HepG2 (cell line): ENCODE results near the gene PRICKLE2. TPM values are rescaled to one million over a fixed set of nuclear protein-coding genes. Genes with fewer than 3 reads are reported as not detected.

Experiments
- ATAC-seq: fragments of 200-7000 bp; cut with Tn5 transposase; 3 replicates; pipeline ENCODE4 v1.9.1; 2020; ENCODE audit warnings: mild to moderate bottlenecking, moderate library complexity
- BruUV-seq: library from RNA; stranded (reverse); fragments of 400-500 nt; replicated peaks from 2 replicates; lab custom pipeline; 2021; lab: Mats Ljungman, UMichigan
- CTCF ChIA-PET: fragments of 300-600 bp; formaldehyde crosslinking; extraction: SDS; loops from one replicate; lab custom pipeline; 2021; ENCODE audit warnings: low total read pairs, inconsistent platforms, low intra/inter-chr PET ratio; lab: Yijun Ruan, JAX
- POLR2A ChIA-PET: fragments of 350-600 bp; sonication (Branson Sonifier 250); formaldehyde crosslinking; loops from one replicate; lab custom pipeline; 2020; ENCODE audit warnings: antibody characterized with exemption, inconsistent platforms; lab: Yijun Ruan, JAX
- DNase-seq: peaks from one replicate; pipeline ENCODE4 v3.0.0-alpha.2; 2015; ENCODE audit warnings: low spot score
- FAIRE-seq: peaks from 3 replicates; lab custom pipeline; 2011; peaks lifted over from hg19 to GRCh38; lab: Jason Lieb, UNC
- H2AFZ ChIP-seq: one replicate; pipeline ENCODE4 v1.6.1; 2011; ENCODE audit warnings: low read length, inconsistent platforms
- H3K27ac ChIP-seq: fragments of 300-600 bp; 3 replicates; pipeline ENCODE4 v1.8.0; 2011; ENCODE audit warnings: mixed run types, mild to moderate bottlenecking, mixed read lengths, low read length, inconsistent platforms; ENCODE audit not compliant: insufficient read depth; ENCODE audit errors: extremely low read length
- H3K27me3 ChIP-seq, 2 experiments: fragments of 200-600 bp in 1 of 2; 2 replicates in 1 of 2; 3 replicates in 1 of 2; pipeline versions ENCODE4 v1.6.0 to v1.8.0; 2011; ENCODE audit warnings: low read length in 2 of 2, mild to moderate bottlenecking in 2 of 2, moderate library complexity in 2 of 2, inconsistent platforms in 1 of 2; ENCODE audit not compliant: insufficient read depth in 2 of 2, control insufficient read depth in 1 of 2
- H3K36me3 ChIP-seq, 2 experiments: fragments of 200-600 bp in 1 of 2; replicated peaks in 1 of 2; 2 replicates in 1 of 2; 3 replicates in 1 of 2; pipeline versions ENCODE4 v1.5.1 to v1.8.0; 2011; ENCODE audit warnings: low read length in 2 of 2, inconsistent platforms in 1 of 2; ENCODE audit not compliant: insufficient read depth in 2 of 2, control insufficient read depth in 1 of 2
- H3K4me1 ChIP-seq: 2 replicates; pipeline ENCODE4 v1.5.1; 2012; ENCODE audit warnings: low read length, inconsistent platforms; ENCODE audit not compliant: insufficient read depth
- H3K4me2 ChIP-seq: 2 replicates; pipeline ENCODE4 v1.6.0; 2011; ENCODE audit warnings: low read depth, low read length, inconsistent platforms
- H3K4me3 ChIP-seq, 3 experiments: fragments of 200-600 bp in 1 of 3; sonication (generic), shearing (Covaris generic) in 1 of 3; replicated peaks in 1 of 3; 2 replicates each; pipeline ENCODE4 v1.5.1; 2011 to 2016; ENCODE audit warnings: low read length in 3 of 3, inconsistent platforms in 2 of 3, low read depth in 2 of 3, mild to moderate bottlenecking in 2 of 3, control low read depth in 1 of 3, mixed read lengths in 1 of 3; ENCODE audit not compliant: insufficient read depth in 1 of 3
- H3K79me2 ChIP-seq: one replicate; pipeline ENCODE4 v1.6.1; 2011; ENCODE audit warnings: low read length, inconsistent platforms; ENCODE audit not compliant: insufficient read depth
- H3K9ac ChIP-seq: 2 replicates; pipeline ENCODE4 v1.6.0; 2011; ENCODE audit warnings: mild to moderate bottlenecking, low read depth, low read length, inconsistent platforms; ENCODE audit not compliant: insufficient read depth
- H3K9me3 ChIP-seq: 2 replicates; pipeline ENCODE4 v1.5.1; 2012; ENCODE audit warnings: mild to moderate bottlenecking, low read length
- H4K20me1 ChIP-seq: 2 replicates; pipeline ENCODE4 v1.6.0; 2011; ENCODE audit warnings: inconsistent platforms, mild to moderate bottlenecking, low read length, moderate library complexity; ENCODE audit not compliant: insufficient read depth
- CREM ChIP-seq, 2 experiments: sonication (generic) in 1 of 2; formaldehyde crosslinking in 1 of 2; IDR thresholded peaks; 2 replicates each; pipeline versions ENCODE4 v1.4.0 to v1.6.1; 2016 to 2020; ENCODE audit warnings: antibody characterized with exemption in 1 of 2, mild to moderate bottlenecking in 1 of 2, missing genetic modification reagents in 1 of 2
- RERE ChIP-seq: IDR thresholded peaks from 2 replicates; pipeline ENCODE4 v1.6.1; 2016; ENCODE audit warnings: low read depth, missing genetic modification reagents, missing compliant biosample characterization
- ZC3H13 ChIP-seq: sonication (generic); formaldehyde crosslinking; IDR thresholded peaks from 2 replicates; pipeline ENCODE4 v1.8.1; 2023; ENCODE audit warnings: mild to moderate bottlenecking, missing genetic modification reagents, moderate library complexity
- ZNF101 ChIP-seq: sonication (generic); formaldehyde crosslinking; IDR thresholded peaks from 2 replicates; pipeline ENCODE4 v1.4.0; 2020; ENCODE audit warnings: mild to moderate bottlenecking, low read depth, missing genetic modification reagents, borderline replicate concordance
- ZNF432 ChIP-seq: sonication (generic); formaldehyde crosslinking; IDR thresholded peaks from 2 replicates; pipeline ENCODE4 v1.5.0; 2020; ENCODE audit warnings: missing genetic modification reagents, mild to moderate bottlenecking, borderline replicate concordance
- WGBS: methylation state at CpG from one replicate; pipeline ENCODE4 v1.1.6; 2017; ENCODE audit warnings: low lambda C conversion rate; 5-methylcytosine and 5-hydroxymethylcytosine counted together
- in situ Hi-C: cut with HindIII; loops from 2 replicates; pipeline ENCODE4 v1.10.0; 2017; ENCODE audit warnings: low pct_unique_long_range_greater_than_20kb; ENCODE audit not compliant: extremely low pct_ligation_motif_present
- intact Hi-C: fragments of 100-400 bp; cut with micrococcal nuclease; formaldehyde crosslinking; loops from one replicate; pipeline ENCODE4 v1.10.0; 2022; ENCODE audit not compliant: unreplicated experiment
- polyA plus RNA-seq, 8 experiments: library from polyadenylated mRNA; depleted of rRNA in 3 of 8; stranded (reverse) in 7 of 8; unstranded in 1 of 8; fragments of >200 nt; fragmentation: Illumina TruSeq in 4 of 8; extraction: Trizol in 4 of 8; gene quantifications; 2 replicates each; pipeline versions ENCODE4 v1.2.1 to v1.2.3, GENCODE V29; 2011 to 2016; ENCODE audit warnings: low read depth in 4 of 8, missing spikeins in 1 of 8, mixed read lengths in 1 of 8; ENCODE audit not compliant: insufficient read depth in 1 of 8
- total RNA-seq, 5 experiments: library from RNA; depleted of rRNA; stranded (reverse); fragments of >200 nt; fragmentation: Illumina TruSeq; extraction: Trizol; gene quantifications; 2 replicates each; pipeline ENCODE4 v1.2.3, GENCODE V29; 2016; ENCODE audit warnings: low read depth in 1 of 5

PRICKLE2 gene
- total and polyA plus RNA-seq, 2 of the 13 experiments (the other 11 are each of a cell fraction or from before 2014, with no cell fraction given): 0.01 to 0.07 TPM

- Histone ChIP-seq H3K79me2 (no peaks in the 10 kb centered on the region), H3K9ac (no peak overlapping the region), H3K27me3 (no peaks in the 10 kb centered on the region), H4K20me1 (no peaks in the 10 kb centered on the region), H2AFZ (no peak overlapping the region), H3K4me3 (no peak overlapping the region), H3K27ac (no peak overlapping the region), H3K36me3 (no peaks in the 10 kb centered on the region), H3K9me3 (no peaks in the 10 kb centered on the region), H3K4me1 (peaks cover 16% of the 10 kb centered on the region), H3K4me2 (no peak overlapping the region)
- in situ Hi-C loops: no loop called here
- ChIA-PET CTCF (no interaction called here), POLR2A (no interaction called here)
- DNase-seq (no peak), ATAC-seq (no peak), FAIRE-seq (no peak)
- 54% methylated on average over 10 of the region's 10 CpGs for WGBS
- TF ChIP-seq ZNF432 (CRISPR knock-in tag) (no peak), ZNF101 (CRISPR knock-in tag) (no peak), RERE (CRISPR knock-in tag) (no peak), ZC3H13 (CRISPR knock-in tag) (no peak), CREM (IDR thresholded peaks at IDR 0.05) (no peak), CREM (CRISPR knock-in tag; IDR thresholded peaks at IDR 0.05) (no peak)
- intact Hi-C loops: no loop called here
- no TSS peak for BruUV-seq
Measured at GRCh38 chr3:64148955-64149653, 76.2 kb downstream of the PRICKLE2 start.
